ENCODE measurements around the gene CTNND2. TPM values are rescaled to one million over a fixed set of nuclear protein-coding genes. Genes with fewer than 3 reads are reported as not detected.

CTNND2 gene
- total and polyA plus RNA-seq, 10 donors, result 0.93 to 51.0 (median 21.5) TPM

- Histone ChIP-seq H3K9me3 (no peaks in the 10 kb centered on the region), H3K27me3 (replicated peaks in 1 of 7) (no peaks in the 10 kb centered on the region), H3K36me3 (no peaks in the 10 kb centered on the region), H3K27ac (no peak overlapping the region), H3K4me1 (peaks cover 0 to 5% (median 0%) of the 10 kb centered on the region in 6 donors), H3K4me3 (no peak overlapping the region)
- intact Hi-C loops (cut with DNase I; ENCODE audit: low total_unique reads), result no loop called here
- WGBS, 5 donors, result 77 to 85% (median 79%) methylated on average over 7 of the region's 7 CpGs
- DNase-seq, result no peak
- TF ChIP-seq POLR2A (IDR thresholded peaks at IDR 0.05) (no peak), CTCF (IDR thresholded peaks at IDR 0.05 in 8 of 11, conservative IDR thresholded peaks at IDR 0.05 in 3 of 11) (no peak), POLR2AphosphoS5 (IDR thresholded peaks at IDR 0.05) (no peak)
These were observed 375.5 kb downstream of the CTNND2 start for GRCh38 chr5:11528720-11529119.

GRCh38 chr5:11527652-11528349, 376.4 kb downstream of the CTNND2 start:
- Histone ChIP-seq H3K4me3 (no peak overlapping the region), H3K27ac (no peak overlapping the region), H3K4me1 (peaks cover 0 to 5% (median 0%) of the 10 kb centered on the region in 6 donors), H3K9me3 (no peaks in the 10 kb centered on the region), H3K27me3 (replicated peaks in 1 of 7) (no peaks in the 10 kb centered on the region), H3K36me3 (no peaks in the 10 kb centered on the region)
- 89 to 93% (median 91%) methylated on average over 7 of the region's 7 CpGs for WGBS, 5 donors
- DNase-seq, result no peak
- intact Hi-C loops (cut with DNase I; ENCODE audit: low total_unique reads), result no loop called here
- TF ChIP-seq CTCF (IDR thresholded peaks at IDR 0.05 in 8 of 11, conservative IDR thresholded peaks at IDR 0.05 in 3 of 11) (no peak), POLR2A (IDR thresholded peaks at IDR 0.05) (no peak), POLR2AphosphoS5 (IDR thresholded peaks at IDR 0.05) (no peak)

- intact Hi-C loops (cut with DNase I; ENCODE audit: low total_unique reads), result no loop called here
- Histone ChIP-seq H3K27ac (no peak overlapping the region), H3K4me3 (no peak overlapping the region), H3K36me3 (no peaks in the 10 kb centered on the region), H3K4me1 (peaks cover 0 to 5% (median 0%) of the 10 kb centered on the region in 6 donors), H3K9me3 (no peaks in the 10 kb centered on the region), H3K27me3 (replicated peaks in 1 of 7) (no peaks in the 10 kb centered on the region)
- no peak for DNase-seq
- WGBS, 5 donors, result 51 to 66% (median 54%) methylated on average over 2 of the region's 2 CpGs
- no peak for TF ChIP-seq POLR2AphosphoS5 (IDR thresholded peaks at IDR 0.05)
- no peak for TF ChIP-seq POLR2A (IDR thresholded peaks at IDR 0.05)
- no peak for TF ChIP-seq CTCF (IDR thresholded peaks at IDR 0.05 in 8 of 11, conservative IDR thresholded peaks at IDR 0.05 in 3 of 11)
These were observed 379.2 kb downstream of the CTNND2 start for GRCh38 chr5:11525020-11525419.

GRCh38 chr5:11524188-11524587, 380.1 kb downstream of the CTNND2 start:
- H3K4me3 ChIP-seq, result no peak overlapping the region
- DNase-seq, result no peak
- 63 to 71% (median 68%) methylated on average over 4 of the region's 4 CpGs for WGBS, 5 donors
- H3K9me3 ChIP-seq, result no peaks in the 10 kb centered on the region
- H3K36me3 ChIP-seq, result no peaks in the 10 kb centered on the region
- intact Hi-C loops (cut with DNase I; ENCODE audit: low total_unique reads), result no loop called here
- no peak overlapping the region for H3K27ac ChIP-seq
- peaks cover 0 to 5% (median 0%) of the 10 kb centered on the region in 6 donors for H3K4me1 ChIP-seq
- no peaks in the 10 kb centered on the region for H3K27me3 ChIP-seq (replicated peaks in 1 of 7)
- TF ChIP-seq CTCF (IDR thresholded peaks at IDR 0.05 in 8 of 11, conservative IDR thresholded peaks at IDR 0.05 in 3 of 11), result no peak
- TF ChIP-seq POLR2A (IDR thresholded peaks at IDR 0.05), result no peak
- TF ChIP-seq POLR2AphosphoS5 (IDR thresholded peaks at IDR 0.05), result no peak
